Endodermal cell (in vitro differentiated cells): ENCODE data around the gene NUMBL. TPM values are rescaled to one million over a fixed set of nuclear protein-coding genes. Genes with fewer than 3 reads are reported as not detected.

Source experiments
- DNase-seq: peaks from one replicate; pipeline ENCODE4 v3.0.0-alpha.2; 2017
- H3K27ac ChIP-seq: 2 replicates; pipeline ENCODE4 v1.5.1; 2013; ENCODE audit warnings: mild to moderate bottlenecking, low read depth, low read length, moderate library complexity
- H3K27me3 ChIP-seq: 2 replicates; pipeline ENCODE4 v1.6.1; 2013; ENCODE audit warnings: mild to moderate bottlenecking, low read length, moderate library complexity; ENCODE audit not compliant: insufficient read depth, control insufficient read depth, poor library complexity, severe bottlenecking
- H3K36me3 ChIP-seq: 2 replicates; pipeline ENCODE4 v1.7.0; 2013; ENCODE audit warnings: mild to moderate bottlenecking, low read length, moderate library complexity; ENCODE audit not compliant: control insufficient read depth, insufficient read depth
- H3K4me1 ChIP-seq: one replicate; pipeline ENCODE4 v1.7.0; 2013; ENCODE audit warnings: low read length; ENCODE audit not compliant: control insufficient read depth, insufficient read depth
- H3K4me3 ChIP-seq: 2 replicates; pipeline ENCODE4 v1.5.1; 2013; ENCODE audit warnings: mild to moderate bottlenecking, low read length, moderate library complexity
- H3K9ac ChIP-seq: 2 replicates; pipeline ENCODE4 v1.6.1; 2013; ENCODE audit warnings: mild to moderate bottlenecking, low read length, moderate library complexity; ENCODE audit not compliant: poor library complexity, severe bottlenecking; ENCODE audit errors: extremely low read depth
- H3K9me3 ChIP-seq: 2 replicates; pipeline ENCODE4 v1.6.1; 2013; ENCODE audit warnings: mild to moderate bottlenecking, low read length, moderate library complexity; ENCODE audit not compliant: control insufficient read depth
- H3K27ac Mint-ChIP-seq: 2 replicates; pipeline ENCODE4 v1.8.0; 2020; ENCODE audit warnings: mixed read lengths
- H3K27me3 Mint-ChIP-seq: 2 replicates; pipeline ENCODE4 v1.8.0; 2021; ENCODE audit warnings: mild to moderate bottlenecking, mixed read lengths; ENCODE audit not compliant: insufficient read depth
- H3K36me3 Mint-ChIP-seq: 2 replicates; pipeline ENCODE4 v1.8.0; 2020; ENCODE audit warnings: low read depth, mixed read lengths
- H3K4me1 Mint-ChIP-seq: 2 replicates; pipeline ENCODE4 v1.8.0; 2020; ENCODE audit warnings: mixed read lengths
- H3K4me3 Mint-ChIP-seq: 2 replicates; pipeline ENCODE4 v1.8.0; 2020; ENCODE audit warnings: mild to moderate bottlenecking, moderate library complexity, mixed read lengths
- H3K9me3 Mint-ChIP-seq: 2 replicates; pipeline ENCODE4 v1.8.0; 2020; ENCODE audit warnings: mild to moderate bottlenecking, mixed read lengths
- WGBS, 2 experiments: methylation state at CpG; one replicate each; pipeline versions ENCODE4 v1.1.5 to v1.1.7; 2013; ENCODE audit warnings: missing lambda C conversion rate in 2 of 2, mixed read lengths in 1 of 2; ENCODE audit not compliant: insufficient coverage in 1 of 2, insufficient read length in 1 of 2; 5-methylcytosine and 5-hydroxymethylcytosine counted together
- total RNA-seq, 2 donors: library from RNA; stranded (reverse); fragmentation: NEBNext Ultra II Directional in 1 of 2; extraction: Animal tissue kit (Norgen Biotek cat#: 25700) in 1 of 2; gene quantifications; 2 replicates in 1 of 2; 3 replicates in 1 of 2; pipeline ENCODE4 v1.2.1, GENCODE V29; 2021
- TF ChIP-seq, protein P1 (sequence below): fragments of 200-600 bp; sonication (generic); conservative IDR thresholded peaks from 2 replicates; pipeline ENCODE4 v1.5.0; 2021; ENCODE audit warnings: antibody characterized with exemption, mild to moderate bottlenecking

NUMBL gene
- total RNA-seq, 2 donors from 2014 or later: 32.7 to 46.9 TPM

DNA sequence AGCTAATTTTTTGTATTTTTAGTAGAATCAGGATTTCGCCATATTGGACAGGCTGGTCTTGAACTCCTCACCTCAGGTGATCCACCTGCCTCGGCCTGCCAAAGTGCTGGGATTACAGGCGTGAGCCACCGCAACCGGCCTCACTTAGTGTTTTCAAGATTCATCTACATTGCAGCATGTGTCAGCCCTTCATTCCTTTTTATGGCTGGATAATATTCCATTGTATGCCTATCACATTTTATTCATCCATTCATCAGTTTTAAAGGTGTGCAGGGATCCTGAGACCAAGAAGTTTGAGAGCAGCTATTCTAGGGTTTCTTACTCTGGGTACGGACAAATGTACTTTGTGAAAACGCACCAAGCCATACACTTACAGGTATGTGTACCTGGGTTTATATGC, 17.2 kb upstream of the NUMBL start:
- H3K27ac ChIP-seq: no peak overlapping the region
- H3K36me3 Mint-ChIP-seq: peaks cover 61% of the 10 kb centered on the region
- 90 to 92% methylated on average over 6 to 7 of the region's 7 CpGs for WGBS, 2 experiments

DNA sequence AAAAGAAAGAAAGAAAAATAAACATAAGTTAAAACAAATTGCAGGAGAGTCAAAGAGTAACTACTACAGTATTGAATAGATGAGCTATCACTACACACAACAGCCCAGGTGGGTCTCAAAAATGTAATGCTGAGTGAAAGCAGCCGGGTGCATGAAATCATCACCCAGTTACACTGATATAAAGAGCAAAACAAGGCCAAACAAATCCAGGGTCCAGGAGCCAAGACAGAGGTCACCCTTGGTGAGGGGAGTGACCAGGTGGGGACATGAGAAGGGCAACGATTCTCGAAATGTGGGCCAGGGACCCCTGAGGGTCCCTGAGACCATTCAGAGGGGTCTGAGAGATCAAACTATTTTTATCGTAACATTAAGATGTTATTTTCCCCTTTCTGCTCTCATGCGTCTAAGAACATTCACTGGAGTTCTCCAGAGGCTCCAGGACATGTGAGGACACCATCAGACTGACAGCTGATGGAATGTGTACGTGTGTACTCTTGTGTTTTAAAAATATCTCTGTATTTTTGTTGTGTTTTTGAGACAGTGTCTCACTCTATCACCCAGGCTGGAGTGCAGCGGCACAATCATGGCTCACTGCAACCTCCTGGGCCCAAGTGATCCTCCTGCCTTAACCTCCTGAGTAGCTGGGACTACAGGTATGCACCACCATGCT, 15.6 kb upstream of the NUMBL start:
- no peaks in the 10 kb centered on the region for H3K9me3 ChIP-seq
- H3K36me3 Mint-ChIP-seq: peaks cover 65% of the 10 kb centered on the region
- WGBS, 2 experiments: 95 to 97% methylated on average over 5 to 7 of the region's 7 CpGs
- H3K4me1 Mint-ChIP-seq: peaks cover 1% of the 10 kb centered on the region
- no peaks in the 10 kb centered on the region for H3K4me1 ChIP-seq
- DNase-seq: no peak
- peaks cover 50% of the 10 kb centered on the region for H3K36me3 ChIP-seq
- H3K4me3 Mint-ChIP-seq: no peak overlapping the region
- H3K9me3 Mint-ChIP-seq: no peaks in the 10 kb centered on the region
- no peaks in the 10 kb centered on the region for H3K27me3 ChIP-seq
- no peak overlapping the region for H3K9ac ChIP-seq
- no peaks in the 10 kb centered on the region for H3K27me3 Mint-ChIP-seq
- H3K4me3 ChIP-seq: no peak overlapping the region
- no peak overlapping the region for H3K27ac ChIP-seq
- TF ChIP-seq, protein P1, sequence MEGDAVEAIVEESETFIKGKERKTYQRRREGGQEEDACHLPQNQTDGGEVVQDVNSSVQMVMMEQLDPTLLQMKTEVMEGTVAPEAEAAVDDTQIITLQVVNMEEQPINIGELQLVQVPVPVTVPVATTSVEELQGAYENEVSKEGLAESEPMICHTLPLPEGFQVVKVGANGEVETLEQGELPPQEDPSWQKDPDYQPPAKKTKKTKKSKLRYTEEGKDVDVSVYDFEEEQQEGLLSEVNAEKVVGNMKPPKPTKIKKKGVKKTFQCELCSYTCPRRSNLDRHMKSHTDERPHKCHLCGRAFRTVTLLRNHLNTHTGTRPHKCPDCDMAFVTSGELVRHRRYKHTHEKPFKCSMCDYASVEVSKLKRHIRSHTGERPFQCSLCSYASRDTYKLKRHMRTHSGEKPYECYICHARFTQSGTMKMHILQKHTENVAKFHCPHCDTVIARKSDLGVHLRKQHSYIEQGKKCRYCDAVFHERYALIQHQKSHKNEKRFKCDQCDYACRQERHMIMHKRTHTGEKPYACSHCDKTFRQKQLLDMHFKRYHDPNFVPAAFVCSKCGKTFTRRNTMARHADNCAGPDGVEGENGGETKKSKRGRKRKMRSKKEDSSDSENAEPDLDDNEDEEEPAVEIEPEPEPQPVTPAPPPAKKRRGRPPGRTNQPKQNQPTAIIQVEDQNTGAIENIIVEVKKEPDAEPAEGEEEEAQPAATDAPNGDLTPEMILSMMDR: no peak
- H3K27ac Mint-ChIP-seq: no peak overlapping the region

More for the DNA sequence above, 17.2 kb upstream of the NUMBL start:
- TF ChIP-seq, protein P1: no peak
- H3K9me3 ChIP-seq: no peaks in the 10 kb centered on the region
- Mint-ChIP-seq H3K9me3 (no peaks in the 10 kb centered on the region), H3K27ac (no peak overlapping the region), H3K27me3 (no peaks in the 10 kb centered on the region), H3K4me3 (no peak overlapping the region), H3K4me1 (no peaks in the 10 kb centered on the region)
- H3K27me3 ChIP-seq: no peaks in the 10 kb centered on the region
- H3K4me3 ChIP-seq: no peak overlapping the region
- H3K36me3 ChIP-seq: peaks cover 42% of the 10 kb centered on the region
- no peak for DNase-seq
- no peak overlapping the region for H3K9ac ChIP-seq
- H3K4me1 ChIP-seq: no peaks in the 10 kb centered on the region

DNA sequence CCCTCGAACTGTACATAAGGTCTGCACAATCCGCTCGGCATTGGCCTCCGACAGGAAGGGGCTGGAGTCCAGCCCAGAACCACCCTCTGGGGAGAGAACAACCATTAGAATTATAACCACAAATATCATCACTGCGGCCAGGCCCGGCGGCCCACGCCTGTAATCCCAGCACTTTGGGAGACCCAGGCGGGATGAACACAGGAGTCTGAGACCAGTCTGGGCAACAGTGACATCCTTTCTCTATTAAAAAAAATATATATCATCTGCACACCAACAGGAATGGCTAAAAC, 14.9 kb upstream of the NUMBL start:
- H3K4me3 Mint-ChIP-seq: no peak overlapping the region
- H3K4me1 Mint-ChIP-seq: peaks cover 1% of the 10 kb centered on the region
- H3K36me3 Mint-ChIP-seq: peaks cover 67% of the 10 kb centered on the region
- H3K9me3 ChIP-seq: no peaks in the 10 kb centered on the region
- H3K9me3 Mint-ChIP-seq: no peaks in the 10 kb centered on the region
- H3K27me3 ChIP-seq: no peaks in the 10 kb centered on the region
- H3K27me3 Mint-ChIP-seq: no peaks in the 10 kb centered on the region
- no peaks in the 10 kb centered on the region for H3K4me1 ChIP-seq
- H3K4me3 ChIP-seq: no peak overlapping the region
- H3K27ac Mint-ChIP-seq: no peak overlapping the region
- TF ChIP-seq, protein P1: no peak
- no peak for DNase-seq
- no peak overlapping the region for H3K27ac ChIP-seq
- 92 to 97% methylated on average over 9 of the region's 9 CpGs for WGBS, 2 experiments
- H3K9ac ChIP-seq: no peak overlapping the region
- H3K36me3 ChIP-seq: peaks cover 53% of the 10 kb centered on the region
